ENCODE measurements around the gene LAMA3.

DNA sequence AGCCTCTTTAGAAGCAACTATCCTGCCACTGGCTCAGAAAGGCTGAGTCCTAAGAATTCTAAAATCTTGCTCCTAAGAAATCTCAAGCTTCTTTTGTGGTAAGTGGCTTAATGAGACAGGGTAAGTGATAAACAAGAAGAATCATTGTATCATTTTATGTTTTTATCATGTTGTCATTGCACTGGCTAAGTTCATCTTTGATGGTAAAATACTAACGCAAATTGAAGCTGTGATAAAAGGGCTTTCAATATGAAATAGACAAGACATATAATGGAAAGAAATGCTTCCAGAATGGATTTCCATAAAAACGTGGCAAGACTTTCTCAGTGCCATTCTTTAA lies 303.7 kb downstream of the LAMA3 start:
- TF ChIP-seq, protein P1, sequence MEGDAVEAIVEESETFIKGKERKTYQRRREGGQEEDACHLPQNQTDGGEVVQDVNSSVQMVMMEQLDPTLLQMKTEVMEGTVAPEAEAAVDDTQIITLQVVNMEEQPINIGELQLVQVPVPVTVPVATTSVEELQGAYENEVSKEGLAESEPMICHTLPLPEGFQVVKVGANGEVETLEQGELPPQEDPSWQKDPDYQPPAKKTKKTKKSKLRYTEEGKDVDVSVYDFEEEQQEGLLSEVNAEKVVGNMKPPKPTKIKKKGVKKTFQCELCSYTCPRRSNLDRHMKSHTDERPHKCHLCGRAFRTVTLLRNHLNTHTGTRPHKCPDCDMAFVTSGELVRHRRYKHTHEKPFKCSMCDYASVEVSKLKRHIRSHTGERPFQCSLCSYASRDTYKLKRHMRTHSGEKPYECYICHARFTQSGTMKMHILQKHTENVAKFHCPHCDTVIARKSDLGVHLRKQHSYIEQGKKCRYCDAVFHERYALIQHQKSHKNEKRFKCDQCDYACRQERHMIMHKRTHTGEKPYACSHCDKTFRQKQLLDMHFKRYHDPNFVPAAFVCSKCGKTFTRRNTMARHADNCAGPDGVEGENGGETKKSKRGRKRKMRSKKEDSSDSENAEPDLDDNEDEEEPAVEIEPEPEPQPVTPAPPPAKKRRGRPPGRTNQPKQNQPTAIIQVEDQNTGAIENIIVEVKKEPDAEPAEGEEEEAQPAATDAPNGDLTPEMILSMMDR (CRISPR knock-in tag; IDR thresholded peaks at IDR 0.05): no peak
- TF ChIP-seq ZNF367 (CRISPR knock-in tag; IDR thresholded peaks at IDR 0.05; ENCODE audit: borderline replicate concordance): no peak
- TF ChIP-seq NR3C1 (CRISPR knock-in tag; IDR thresholded peaks at IDR 0.05): no peak
- TF ChIP-seq, protein P2, sequence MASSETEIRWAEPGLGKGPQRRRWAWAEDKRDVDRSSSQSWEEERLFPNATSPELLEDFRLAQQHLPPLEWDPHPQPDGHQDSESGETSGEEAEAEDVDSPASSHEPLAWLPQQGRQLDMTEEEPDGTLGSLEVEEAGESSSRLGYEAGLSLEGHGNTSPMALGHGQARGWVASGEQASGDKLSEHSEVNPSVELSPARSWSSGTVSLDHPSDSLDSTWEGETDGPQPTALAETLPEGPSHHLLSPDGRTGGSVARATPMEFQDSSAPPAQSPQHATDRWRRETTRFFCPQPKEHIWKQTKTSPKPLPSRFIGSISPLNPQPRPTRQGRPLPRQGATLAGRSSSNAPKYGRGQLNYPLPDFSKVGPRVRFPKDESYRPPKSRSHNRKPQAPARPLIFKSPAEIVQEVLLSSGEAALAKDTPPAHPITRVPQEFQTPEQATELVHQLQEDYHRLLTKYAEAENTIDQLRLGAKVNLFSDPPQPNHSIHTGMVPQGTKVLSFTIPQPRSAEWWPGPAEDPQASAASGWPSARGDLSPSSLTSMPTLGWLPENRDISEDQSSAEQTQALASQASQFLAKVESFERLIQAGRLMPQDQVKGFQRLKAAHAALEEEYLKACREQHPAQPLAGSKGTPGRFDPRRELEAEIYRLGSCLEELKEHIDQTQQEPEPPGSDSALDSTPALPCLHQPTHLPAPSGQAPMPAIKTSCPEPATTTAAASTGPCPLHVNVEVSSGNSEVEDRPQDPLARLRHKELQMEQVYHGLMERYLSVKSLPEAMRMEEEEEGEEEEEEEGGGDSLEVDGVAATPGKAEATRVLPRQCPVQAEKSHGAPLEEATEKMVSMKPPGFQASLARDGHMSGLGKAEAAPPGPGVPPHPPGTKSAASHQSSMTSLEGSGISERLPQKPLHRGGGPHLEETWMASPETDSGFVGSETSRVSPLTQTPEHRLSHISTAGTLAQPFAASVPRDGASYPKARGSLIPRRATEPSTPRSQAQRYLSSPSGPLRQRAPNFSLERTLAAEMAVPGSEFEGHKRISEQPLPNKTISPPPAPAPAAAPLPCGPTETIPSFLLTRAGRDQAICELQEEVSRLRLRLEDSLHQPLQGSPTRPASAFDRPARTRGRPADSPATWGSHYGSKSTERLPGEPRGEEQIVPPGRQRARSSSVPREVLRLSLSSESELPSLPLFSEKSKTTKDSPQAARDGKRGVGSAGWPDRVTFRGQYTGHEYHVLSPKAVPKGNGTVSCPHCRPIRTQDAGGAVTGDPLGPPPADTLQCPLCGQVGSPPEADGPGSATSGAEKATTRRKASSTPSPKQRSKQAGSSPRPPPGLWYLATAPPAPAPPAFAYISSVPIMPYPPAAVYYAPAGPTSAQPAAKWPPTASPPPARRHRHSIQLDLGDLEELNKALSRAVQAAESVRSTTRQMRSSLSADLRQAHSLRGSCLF (CRISPR knock-in tag; IDR thresholded peaks at IDR 0.05; ENCODE audit: borderline replicate concordance): no peak
- TF ChIP-seq ZNF24 (IDR thresholded peaks at IDR 0.05): no peak
- TF ChIP-seq RAD21 (CRISPR knock-in tag; IDR thresholded peaks at IDR 0.05): no peak
- no peak for TF ChIP-seq POLR2AphosphoS2 (IDR thresholded peaks at IDR 0.05; ENCODE audit: low read depth, low read length)
- TF ChIP-seq PLRG1 (conservative IDR thresholded peaks at IDR 0.05): no peak
- TF ChIP-seq E2F2 (CRISPR knock-in tag; IDR thresholded peaks at IDR 0.05; ENCODE audit: borderline replicate concordance): no peak
- TF ChIP-seq TBP (CRISPR knock-in tag; IDR thresholded peaks at IDR 0.05): no peak
